Suppressor macrophage (primary cell): Measurements from ENCODE around the gene ZFYVE28.

Source experiments
- DNase-seq, 4 experiments: peaks; one replicate each; pipeline ENCODE4 v3.0.0-alpha.2; 2020 to 2022

Gene ZFYVE28

GRCh38 chr4:2331519-2332200 lies 86.8 kb downstream of the ZFYVE28 start:
- no peak for DNase-seq

- DNase-seq: no peak
Measured at GRCh38 chr4:2331043-2331420, 87.4 kb downstream of the ZFYVE28 start.

- DNase-seq: peak in 1 of 4 experiments; percentile 9
Measured at GRCh38 chr4:2330091-2331042, 88.1 kb downstream of the ZFYVE28 start.

GRCh38 chr4:2327579-2327978 lies 90.9 kb downstream of the ZFYVE28 start:
- DNase-seq: no peak

- no peak for DNase-seq
Measured at GRCh38 chr4:2324891-2325290, 93.6 kb downstream of the ZFYVE28 start.

- DNase-seq: no peak
Measured at GRCh38 chr4:2322841-2323240, 95.6 kb downstream of the ZFYVE28 start.

- DNase-seq: no peak
Measured at GRCh38 chr4:2322227-2322626, 96.2 kb downstream of the ZFYVE28 start.

- DNase-seq: no peak
Measured at GRCh38 chr4:2321279-2322196, 96.9 kb downstream of the ZFYVE28 start.

GRCh38 chr4:2320746-2321145 lies 97.7 kb downstream of the ZFYVE28 start:
- DNase-seq: no peak

GRCh38 chr4:2320152-2320551 lies 98.3 kb downstream of the ZFYVE28 start:
- DNase-seq: no peak

GRCh38 chr4:2318885-2319284 lies 99.6 kb downstream of the ZFYVE28 start:
- DNase-seq: no peak

- DNase-seq: no peak
Measured at GRCh38 chr4:2318476-2318875, 100.0 kb downstream of the ZFYVE28 start.

- no peak for DNase-seq
Measured at GRCh38 chr4:2313366-2313765, 105.1 kb downstream of the ZFYVE28 start.

- no peak for DNase-seq
Measured at GRCh38 chr4:2306773-2307410, 111.6 kb downstream of the ZFYVE28 start.

GRCh38 chr4:2305766-2306501 lies 112.5 kb downstream of the ZFYVE28 start:
- DNase-seq: peak in 1 of 4 experiments; percentile 28

GRCh38 chr4:2304877-2305561 lies 113.4 kb downstream of the ZFYVE28 start:
- no peak for DNase-seq

GRCh38 chr4:2304321-2304876 lies 114.0 kb downstream of the ZFYVE28 start:
- no peak for DNase-seq

GRCh38 chr4:2303686-2304320 lies 114.6 kb downstream of the ZFYVE28 start:
- DNase-seq: no peak

- no peak for DNase-seq
Measured at GRCh38 chr4:2303121-2303685, 115.2 kb downstream of the ZFYVE28 start.
